SK-N-SH (cell line): ENCODE measurements around the gene PYY.
"Not testable (repeated sequence)": the region's sequence is repeated elsewhere in the genome, so short reads cannot be mapped to it uniquely, and the experiment has no call there.

ENCODE experiments used
- CTCF ChIP-seq: fragments of 200-600 bp; sonication (generic); IDR thresholded peaks from 2 replicates; pipeline ENCODE4 v1.6.1; 2017; ENCODE audit warnings: antibody characterized with exemption, mild to moderate bottlenecking, moderate library complexity
- POLR2AphosphoS5 ChIP-seq: IDR thresholded peaks from 2 replicates; pipeline ENCODE4 v1.6.1; 2012; ENCODE audit warnings: low read depth, low read length
- SIN3A ChIP-seq: IDR thresholded peaks from 2 replicates; pipeline ENCODE4 v1.6.1; 2012; ENCODE audit warnings: low read depth, mild to moderate bottlenecking, low read length, moderate library complexity, borderline replicate concordance

GRCh38 chr17:43997180-43997579 is 43.4 kb upstream of the PYY start:
- not testable (repeated sequence) for TF ChIP-seq POLR2AphosphoS5, CTCF, SIN3A
